Activated naive CD8-positive, alpha-beta T cell treated with anti-CD3 and anti-CD28 coated beads, Interleukin-2, amount 50 U/mL, for 24 hours (primary cell): Measurements from ENCODE around the gene BABAM1.

Experiments
- ATAC-seq: fragments of 150-1000 bp; cut with Tn5 transposase; one replicate; pipeline ENCODE4 v1.10.0; 2021
- DNase-seq: peaks from one replicate; pipeline ENCODE4 v3.0.0; 2021
- H3K27ac Mint-ChIP-seq: one replicate; pipeline ENCODE4 v1.8.0; 2021; ENCODE audit warnings: mild to moderate bottlenecking, mixed read lengths
- H3K27me3 Mint-ChIP-seq: one replicate; pipeline ENCODE4 v1.8.0; 2021; ENCODE audit warnings: mixed read lengths
- H3K36me3 Mint-ChIP-seq: one replicate; pipeline ENCODE4 v1.8.0; 2021; ENCODE audit warnings: low read depth, mixed read lengths
- H3K4me1 Mint-ChIP-seq: one replicate; pipeline ENCODE4 v1.8.0; 2021; ENCODE audit warnings: mixed read lengths
- H3K4me3 Mint-ChIP-seq: one replicate; pipeline ENCODE4 v1.8.0; 2021; ENCODE audit warnings: mild to moderate bottlenecking, moderate library complexity, mixed read lengths
- H3K9me3 Mint-ChIP-seq: one replicate; pipeline ENCODE4 v1.8.0; 2021; ENCODE audit warnings: mixed read lengths

Gene BABAM1

DNA sequence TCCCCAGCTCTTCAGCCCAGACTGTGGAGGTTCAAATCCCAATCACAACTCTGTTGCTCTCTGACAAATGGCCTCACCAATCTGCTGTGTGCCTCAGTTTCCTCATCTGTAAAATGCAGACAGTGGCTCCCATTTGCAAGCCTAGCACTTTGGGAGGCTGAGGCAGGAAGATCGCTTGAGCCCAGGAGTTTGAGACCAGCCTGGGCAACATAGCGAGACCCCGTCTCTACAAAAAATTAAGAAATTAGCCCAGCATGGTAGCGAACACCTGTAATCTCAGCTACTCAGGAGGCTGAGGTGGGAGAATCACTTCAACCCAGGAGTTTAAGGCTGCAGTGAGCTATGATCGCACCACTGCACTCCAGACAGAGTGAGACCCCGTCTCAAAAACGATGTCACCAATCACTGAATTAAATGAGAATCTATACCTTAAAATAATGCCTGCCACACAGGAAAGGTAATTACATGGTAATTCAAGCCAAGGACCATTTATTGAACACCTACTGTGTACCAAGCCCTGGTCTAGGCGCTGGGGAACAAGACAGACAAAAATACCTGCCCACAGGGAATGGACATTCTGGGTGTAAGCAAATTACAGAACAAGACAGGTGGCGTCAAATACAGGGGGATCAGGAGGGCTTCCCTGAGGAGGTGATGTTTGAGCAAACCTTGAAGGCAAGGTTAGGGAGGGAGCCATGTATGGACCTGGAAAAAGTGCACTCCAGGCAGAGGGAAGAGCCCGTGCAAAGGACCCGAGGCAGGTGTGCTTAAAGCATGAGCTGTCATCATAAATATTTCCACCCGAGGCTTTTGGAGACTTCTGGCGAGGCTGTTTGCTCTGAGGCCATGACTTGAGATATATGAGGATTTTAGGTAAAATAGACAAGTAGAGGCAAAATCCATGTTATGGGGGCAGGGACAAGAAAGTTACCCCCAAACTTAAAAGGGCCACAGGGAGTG lies 29.2 kb upstream of the BABAM1 start:
- ATAC-seq (no peak), DNase-seq (no peak)
- no peaks in the 10 kb centered on the region for H3K9me3 Mint-ChIP-seq
- no peak overlapping the region for H3K4me3 Mint-ChIP-seq
- no peaks in the 10 kb centered on the region for H3K27me3 Mint-ChIP-seq
- peaks cover 12% of the 10 kb centered on the region for H3K4me1 Mint-ChIP-seq
- no peaks in the 10 kb centered on the region for H3K36me3 Mint-ChIP-seq
- H3K27ac Mint-ChIP-seq = no peak overlapping the region

DNA sequence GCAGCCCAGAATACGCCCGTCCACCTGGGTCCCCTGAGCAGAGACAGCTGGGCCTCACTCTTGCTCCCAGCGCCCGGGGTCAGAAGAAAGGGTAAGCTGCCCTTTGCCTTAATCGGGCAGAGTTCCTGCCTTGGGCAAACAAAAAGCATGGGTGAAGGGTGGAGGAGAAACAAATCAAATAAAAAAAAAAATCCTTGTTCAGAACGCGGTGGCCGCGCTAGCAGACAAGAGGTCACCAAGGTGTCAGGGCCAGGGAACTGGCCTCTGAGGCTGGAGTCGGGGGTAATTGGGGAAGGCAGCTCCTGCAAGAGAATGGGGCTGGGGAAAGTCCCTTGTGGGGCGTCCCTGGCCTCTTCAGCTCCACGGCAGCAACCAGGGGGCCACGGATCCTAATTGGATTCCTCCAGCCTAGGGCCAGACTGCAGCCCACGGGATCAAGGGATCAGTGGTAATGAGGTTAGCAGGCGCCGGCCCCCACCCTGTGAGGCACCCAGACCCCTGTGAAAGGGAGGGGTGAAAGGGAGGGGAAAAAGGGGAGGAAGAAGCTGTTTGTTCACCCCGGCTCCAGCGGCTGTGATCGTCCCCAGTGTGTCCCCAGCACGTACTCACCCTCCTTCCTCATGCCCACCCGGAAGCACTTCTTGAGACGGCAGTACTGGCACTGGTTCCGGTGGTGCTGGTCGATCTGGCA lies 27.0 kb upstream of the BABAM1 start:
- Mint-ChIP-seq H3K4me3 (no peak overlapping the region), H3K27ac (no peak overlapping the region), H3K9me3 (no peaks in the 10 kb centered on the region)

DNA sequence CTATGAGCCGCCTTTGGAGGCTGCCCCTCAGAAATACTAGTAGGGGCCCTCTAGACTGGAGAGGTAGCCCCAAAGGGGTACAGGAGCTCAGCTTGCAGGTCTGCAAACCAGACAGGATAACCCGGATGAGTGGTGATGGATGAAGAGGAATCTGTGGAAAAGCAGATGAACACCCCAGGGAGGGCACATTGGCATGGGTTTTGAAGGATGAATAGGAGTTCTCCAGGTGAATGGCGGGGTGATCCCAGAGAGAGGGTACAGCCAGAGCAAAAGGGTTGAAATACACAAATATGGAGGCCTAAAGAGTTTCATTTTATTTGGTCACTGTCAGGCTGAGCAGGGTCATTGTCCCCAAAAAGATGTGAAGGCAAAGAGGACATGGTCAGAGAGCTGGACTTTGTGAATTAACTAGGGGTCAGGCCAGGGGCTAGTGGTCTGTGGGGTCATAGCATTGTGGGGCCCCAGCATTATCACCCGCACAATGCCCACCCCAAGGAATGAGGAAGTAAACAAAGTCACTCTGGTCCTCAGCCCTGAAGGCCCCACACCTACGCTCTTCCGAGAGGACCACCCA lies 26.3 kb upstream of the BABAM1 start:
- H3K27me3 Mint-ChIP-seq = no peaks in the 10 kb centered on the region
- H3K36me3 Mint-ChIP-seq = no peaks in the 10 kb centered on the region
- DNase-seq (no peak), ATAC-seq (no peak)
- no peaks in the 10 kb centered on the region for H3K9me3 Mint-ChIP-seq
- H3K27ac Mint-ChIP-seq = no peak overlapping the region
- peaks cover 3% of the 10 kb centered on the region for H3K4me1 Mint-ChIP-seq
- no peak overlapping the region for H3K4me3 Mint-ChIP-seq

More for the DNA sequence above, 27.0 kb upstream of the BABAM1 start:
- DNase-seq (no peak), ATAC-seq (no peak)
- H3K27me3 Mint-ChIP-seq = no peaks in the 10 kb centered on the region
- peaks cover 3% of the 10 kb centered on the region for H3K4me1 Mint-ChIP-seq
- H3K36me3 Mint-ChIP-seq = no peaks in the 10 kb centered on the region

DNA sequence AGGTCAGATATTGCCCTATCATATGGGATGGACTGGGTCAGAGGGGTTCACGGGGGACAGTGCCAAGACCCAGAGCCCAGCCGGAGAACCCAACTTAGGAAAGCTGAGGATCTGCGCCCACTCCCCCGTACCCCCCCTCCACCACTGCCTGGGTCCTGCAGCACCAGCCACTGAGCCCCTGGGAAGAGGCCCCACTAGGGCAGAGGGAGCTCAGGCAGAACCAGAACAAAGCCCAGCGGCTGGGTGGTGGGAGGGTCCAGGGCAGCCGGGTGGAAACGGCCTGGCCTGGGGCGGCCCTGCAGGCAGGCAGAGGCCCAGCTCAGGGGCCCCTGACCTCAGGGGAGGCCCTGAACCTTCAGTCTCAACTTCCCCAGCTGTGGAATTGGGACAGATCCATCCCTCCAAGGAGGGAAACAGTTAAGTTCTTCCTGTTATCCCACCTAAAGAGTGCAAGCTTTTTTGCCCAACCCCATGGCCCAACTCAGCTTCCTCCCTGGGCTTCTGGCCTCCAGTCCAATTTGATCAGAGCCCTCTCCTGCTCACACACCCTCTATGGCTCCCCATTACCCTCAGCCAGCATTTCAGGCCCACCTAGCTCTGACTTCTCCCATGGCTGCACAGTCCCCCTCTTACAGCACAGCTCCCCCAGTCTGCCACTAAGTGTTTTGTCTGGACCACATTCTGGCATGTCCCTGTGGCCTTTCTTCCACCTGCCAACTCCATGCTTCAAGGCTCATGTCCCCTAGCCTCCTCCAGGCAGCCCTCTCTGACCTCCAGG lies 24.6 kb upstream of the BABAM1 start:
- Mint-ChIP-seq H3K27ac (no peak overlapping the region), H3K27me3 (peaks cover 4% of the 10 kb centered on the region), H3K9me3 (no peaks in the 10 kb centered on the region), H3K36me3 (no peaks in the 10 kb centered on the region), H3K4me1 (peaks cover 12% of the 10 kb centered on the region), H3K4me3 (no peak overlapping the region)
- DNase-seq = no peak
- ATAC-seq = no peak

DNA sequence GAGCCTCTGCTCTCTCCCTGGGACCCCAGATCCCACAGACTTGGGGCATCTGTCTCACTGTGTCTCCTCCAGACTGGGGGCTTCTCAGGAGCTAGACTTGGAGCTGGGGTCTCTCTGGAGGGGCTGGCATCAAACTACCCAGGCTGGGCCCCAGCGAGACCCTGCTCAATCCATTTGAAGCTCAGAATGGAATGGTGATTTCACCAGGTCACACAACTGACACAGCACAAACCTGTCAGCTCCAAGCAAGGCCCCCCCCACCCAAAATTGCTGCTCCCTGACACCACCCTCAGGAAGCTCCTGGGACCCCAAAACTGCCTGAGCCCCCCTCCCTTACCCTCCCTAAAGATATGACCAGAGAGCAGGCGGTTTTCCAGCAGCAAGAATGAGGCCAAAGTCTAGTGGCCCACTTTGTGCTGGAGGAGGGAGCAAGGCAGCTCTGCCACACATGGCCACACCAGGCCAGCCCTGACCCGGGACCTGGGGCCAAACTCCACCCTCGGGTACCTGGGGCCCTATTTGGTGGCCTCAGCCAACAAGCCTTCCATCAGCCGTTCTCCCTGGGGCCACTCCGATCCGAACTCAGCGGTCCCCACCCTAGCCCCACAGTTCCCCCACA lies 23.9 kb upstream of the BABAM1 start:
- no peak overlapping the region for H3K27ac Mint-ChIP-seq
- H3K27me3 Mint-ChIP-seq = peaks cover 4% of the 10 kb centered on the region
- H3K9me3 Mint-ChIP-seq = no peaks in the 10 kb centered on the region
- no peak for ATAC-seq
- H3K4me3 Mint-ChIP-seq = no peak overlapping the region
- no peaks in the 10 kb centered on the region for H3K36me3 Mint-ChIP-seq
- no peak for DNase-seq
- peaks cover 12% of the 10 kb centered on the region for H3K4me1 Mint-ChIP-seq

DNA sequence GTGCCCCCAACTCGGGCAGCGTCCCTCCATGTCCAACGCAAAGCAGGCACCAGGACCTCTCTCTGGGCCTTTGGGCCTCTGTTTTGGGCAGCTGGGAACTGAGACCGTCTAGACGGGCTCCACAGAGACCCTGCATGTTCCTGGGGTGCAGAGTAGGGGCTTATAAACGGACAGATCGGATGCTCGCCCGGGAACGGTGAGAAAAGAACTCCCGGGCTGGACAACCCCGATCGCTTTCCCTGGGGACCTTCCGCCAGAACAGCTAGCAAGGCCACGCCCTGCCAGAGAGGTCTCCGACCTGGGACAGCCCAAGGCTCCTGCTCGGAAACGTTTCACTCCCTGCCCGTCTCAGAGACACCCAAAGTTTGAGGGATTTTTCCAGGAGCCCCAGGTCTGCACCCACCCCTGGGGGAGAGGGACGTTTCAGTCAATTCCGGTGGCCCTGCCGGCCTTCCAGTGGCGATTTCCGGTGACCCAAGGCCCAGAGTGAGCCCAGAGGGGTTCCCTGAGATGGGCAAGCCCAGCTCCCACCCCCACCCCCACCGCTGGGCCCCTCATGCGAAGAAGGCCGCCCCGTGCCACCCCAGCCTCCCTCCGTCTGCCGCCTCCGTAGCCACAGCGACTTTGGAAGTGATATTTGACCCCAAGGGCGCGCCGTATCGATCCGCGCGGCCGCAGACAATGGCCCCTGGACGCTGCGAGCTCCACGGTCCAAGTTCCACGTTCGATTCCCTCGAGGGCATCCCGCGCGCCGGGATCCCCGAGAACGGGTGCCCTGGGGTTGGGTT lies 23.2 kb upstream of the BABAM1 start:
- no peaks in the 10 kb centered on the region for H3K36me3 Mint-ChIP-seq
- H3K27ac Mint-ChIP-seq = no peak overlapping the region
- H3K4me1 Mint-ChIP-seq = peaks cover 12% of the 10 kb centered on the region
- no peaks in the 10 kb centered on the region for H3K9me3 Mint-ChIP-seq
- ATAC-seq = no peak
- peak overlapping the region; percentile 42 for H3K4me3 Mint-ChIP-seq
- peaks cover 4% of the 10 kb centered on the region for H3K27me3 Mint-ChIP-seq
- no peak for DNase-seq

DNA sequence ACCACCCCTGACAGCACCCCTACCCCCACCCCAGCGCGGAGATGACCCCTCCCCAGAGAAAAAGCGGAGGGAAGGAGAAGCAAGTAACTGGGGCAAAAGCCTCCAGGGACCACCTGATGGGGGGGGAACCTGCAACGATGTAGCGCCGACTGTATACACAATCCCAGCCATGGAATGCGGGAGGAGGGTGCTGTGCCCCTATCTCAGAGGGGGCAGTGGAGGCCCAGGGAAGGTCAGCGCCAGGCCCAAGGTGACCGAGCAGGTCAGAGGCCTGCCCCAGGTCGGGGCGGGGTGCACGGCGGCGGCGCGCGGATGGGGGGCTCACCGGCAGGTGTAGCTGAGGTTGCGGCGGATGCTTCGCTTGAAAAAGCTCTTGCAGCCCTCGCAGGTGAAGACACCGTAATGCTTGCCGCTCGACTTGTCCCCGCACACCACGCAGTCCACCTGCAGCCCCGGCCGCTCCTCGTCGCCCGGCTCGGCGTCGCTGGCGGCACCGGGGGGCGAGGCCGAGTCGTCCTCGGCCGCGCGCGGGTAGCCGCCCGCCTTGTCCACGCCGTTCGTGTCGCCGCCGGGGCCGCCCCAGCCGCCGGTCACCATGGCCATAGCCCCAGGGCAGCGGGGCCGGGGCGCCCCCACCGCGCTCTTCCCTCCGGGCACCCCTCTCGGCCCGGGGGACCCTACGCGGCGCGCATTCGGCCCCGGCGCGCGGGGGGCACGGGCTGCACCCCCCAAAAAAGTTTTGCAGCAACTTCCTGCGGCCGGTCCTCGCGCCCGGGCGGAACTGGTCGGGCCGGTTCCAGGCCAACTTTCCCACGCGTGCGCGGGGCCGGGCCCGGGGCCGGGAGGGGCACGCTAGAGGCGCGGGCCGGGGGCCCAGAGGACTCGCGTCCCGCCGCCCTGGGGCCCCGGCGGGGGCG lies 22.4 kb upstream of the BABAM1 start:
- no peaks in the 10 kb centered on the region for H3K9me3 Mint-ChIP-seq
- ATAC-seq = no peak
- no peaks in the 10 kb centered on the region for H3K36me3 Mint-ChIP-seq
- peaks cover 4% of the 10 kb centered on the region for H3K27me3 Mint-ChIP-seq
- H3K27ac Mint-ChIP-seq = no peak overlapping the region
- H3K4me3 Mint-ChIP-seq = peak overlapping the region; percentile 42
- H3K4me1 Mint-ChIP-seq = peaks cover 12% of the 10 kb centered on the region
- no peak for DNase-seq

DNA sequence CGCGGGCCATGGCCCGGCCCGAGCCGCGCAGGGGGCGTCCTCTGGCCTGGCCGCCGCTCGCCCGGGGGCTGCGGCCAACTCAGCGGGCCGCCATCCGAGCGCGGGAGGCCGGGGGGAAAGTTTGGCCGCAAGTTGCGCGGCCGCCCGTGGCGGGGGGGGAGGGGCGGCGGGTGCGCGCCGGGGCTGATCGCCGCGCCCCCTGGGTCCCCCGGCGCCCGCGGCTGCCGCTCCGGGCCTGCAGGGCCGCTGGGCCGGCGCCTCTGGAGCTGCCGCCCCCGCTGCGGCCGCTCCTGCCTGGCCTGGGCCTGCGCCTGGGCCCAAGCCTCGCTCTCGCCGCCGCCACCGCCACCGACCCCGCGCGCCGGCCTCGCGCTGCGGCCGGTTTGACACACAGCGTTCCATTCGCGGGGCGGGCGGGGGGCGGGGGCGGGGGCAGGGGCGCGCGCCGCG lies 21.7 kb upstream of the BABAM1 start, which contains the start of gene NR2F6:
TSS of gene NR2F6 (minus strand) at position 385 of the 450 bp plus-strand sequence. CDS start 699 bp downstream, outside the sequence.
- peak within 1 kb of the TSS; percentile 73 for H3K4me3 Mint-ChIP-seq
- no peak for DNase-seq
- ATAC-seq = no peak
- no peak within 1 kb of the TSS for H3K27ac Mint-ChIP-seq
- peaks cover 12% of the 10 kb centered on the region for H3K4me1 Mint-ChIP-seq
- H3K27me3 Mint-ChIP-seq = peaks cover 4% of the 10 kb centered on the region
- no peaks in the 10 kb centered on the region for H3K36me3 Mint-ChIP-seq
- H3K9me3 Mint-ChIP-seq = no peaks in the 10 kb centered on the region

DNA sequence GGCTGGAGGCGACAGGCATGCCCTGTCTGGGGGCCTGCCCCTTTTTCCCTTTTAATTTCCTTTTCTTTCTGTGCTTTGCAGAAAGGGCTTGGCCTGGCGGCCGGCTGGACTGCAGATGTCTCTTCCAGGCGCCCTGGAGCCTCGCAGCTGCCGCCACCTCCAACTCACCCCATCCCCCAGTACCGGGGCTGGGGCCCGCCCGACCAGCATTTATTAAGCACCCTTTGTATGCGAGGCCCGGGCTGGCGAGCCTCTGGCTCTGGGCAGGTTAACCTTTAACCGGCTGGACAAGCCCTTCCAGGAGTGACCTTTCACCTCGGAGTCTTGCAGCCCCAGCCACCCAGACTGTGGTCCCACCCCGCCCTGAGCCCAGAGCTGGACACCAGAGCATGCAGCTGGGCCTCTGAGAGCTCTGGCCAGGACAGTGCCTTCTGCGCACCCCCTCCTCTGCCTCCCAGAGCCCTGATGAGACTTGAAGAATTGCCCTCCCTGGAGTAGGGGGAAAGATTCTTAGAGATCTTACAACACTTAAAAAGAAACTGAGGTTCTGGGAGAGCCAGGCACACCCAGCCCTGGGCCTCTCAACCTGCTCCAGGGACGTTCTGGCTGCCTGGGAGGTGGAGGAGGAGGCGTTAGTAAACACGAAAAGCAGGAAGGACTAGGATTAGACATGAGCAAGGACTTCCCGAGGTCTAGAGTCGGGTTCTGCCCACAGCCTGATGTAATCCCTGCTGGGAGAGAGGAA lies 20.4 kb upstream of the BABAM1 start:
- ATAC-seq = no peak
- Mint-ChIP-seq H3K4me3 (peak overlapping the region; percentile 73), H3K27me3 (peaks cover 4% of the 10 kb centered on the region), H3K36me3 (no peaks in the 10 kb centered on the region), H3K4me1 (peaks cover 12% of the 10 kb centered on the region), H3K9me3 (no peaks in the 10 kb centered on the region), H3K27ac (no peak overlapping the region)
- no peak for DNase-seq

DNA sequence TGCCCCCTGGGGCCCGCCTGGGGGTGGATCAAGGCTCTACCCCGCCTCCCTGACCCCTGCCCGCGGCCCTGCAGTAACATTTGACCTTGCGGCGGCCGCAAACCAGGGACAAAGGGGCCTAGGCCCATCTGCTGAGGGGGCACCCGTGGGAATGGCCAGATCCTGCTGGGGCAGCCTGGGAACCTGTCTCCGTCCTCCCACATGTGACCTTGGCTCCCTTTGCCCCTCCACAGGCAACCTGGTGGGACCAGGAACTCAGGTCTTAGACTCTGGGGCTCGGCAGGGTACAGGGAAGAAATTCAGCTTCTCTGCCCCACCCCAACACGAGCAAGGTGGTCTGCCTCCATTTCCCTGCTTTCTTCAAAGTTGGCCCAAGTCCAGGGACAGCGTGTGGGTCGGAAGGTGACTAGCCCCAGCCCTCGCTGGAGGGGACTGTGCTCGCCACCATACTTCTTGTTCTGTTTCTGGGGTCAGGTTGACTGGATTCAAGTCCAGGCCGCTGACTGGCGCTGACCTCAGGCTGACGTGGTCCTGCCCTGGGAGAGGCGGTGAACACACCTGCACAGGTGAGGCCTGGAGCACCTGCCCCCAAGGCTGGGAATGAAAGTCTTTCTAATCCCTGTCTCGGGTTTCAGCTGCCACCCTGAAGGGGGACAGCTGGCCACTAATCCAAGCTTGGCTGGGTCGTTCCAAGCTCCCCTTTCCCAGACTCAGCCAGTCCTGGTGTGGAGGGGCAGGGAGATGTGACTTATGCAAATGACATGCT lies 19.0 kb upstream of the BABAM1 start:
- H3K27me3 Mint-ChIP-seq = peaks cover 4% of the 10 kb centered on the region
- no peak overlapping the region for H3K27ac Mint-ChIP-seq
- no peaks in the 10 kb centered on the region for H3K9me3 Mint-ChIP-seq
- DNase-seq = no peak
- no peak overlapping the region for H3K4me3 Mint-ChIP-seq
- H3K4me1 Mint-ChIP-seq = peaks cover 12% of the 10 kb centered on the region
- no peak for ATAC-seq
- no peaks in the 10 kb centered on the region for H3K36me3 Mint-ChIP-seq

DNA sequence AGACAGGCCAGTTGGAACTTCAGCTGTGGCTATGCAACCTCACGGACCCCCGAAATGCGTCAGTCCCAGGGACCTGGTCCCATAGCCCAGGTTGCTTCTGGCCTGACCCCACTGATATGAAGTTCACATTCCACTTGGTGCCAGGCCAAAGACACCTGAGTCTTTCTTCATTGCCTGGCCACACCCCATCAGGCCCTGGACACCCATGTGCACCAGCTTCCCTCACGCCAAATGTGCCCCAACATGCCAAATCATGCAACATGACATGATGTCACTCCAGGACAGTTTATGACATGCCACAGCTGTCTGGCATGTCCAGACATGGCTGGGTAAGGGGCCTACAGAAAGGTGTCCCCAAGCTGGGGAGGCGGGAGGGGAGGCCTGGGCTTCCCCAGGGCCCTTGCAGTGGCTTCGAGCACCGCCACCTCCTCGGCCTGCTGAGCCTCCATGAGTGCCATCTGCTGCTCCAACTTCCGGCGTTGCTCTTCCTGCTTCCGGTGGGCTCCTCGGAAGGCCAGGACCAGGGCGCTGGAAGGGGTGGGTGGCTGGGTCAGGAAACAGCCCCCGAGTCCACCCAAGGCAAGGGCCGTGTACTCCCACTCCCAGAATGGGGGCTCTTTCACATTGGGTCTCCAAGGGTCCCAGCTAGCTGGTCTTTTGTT lies 17.2 kb upstream of the BABAM1 start:
- ATAC-seq (no peak), DNase-seq (no peak)
- Mint-ChIP-seq H3K9me3 (no peaks in the 10 kb centered on the region), H3K36me3 (no peaks in the 10 kb centered on the region), H3K4me1 (peaks cover 8% of the 10 kb centered on the region), H3K4me3 (no peak overlapping the region), H3K27ac (no peak overlapping the region), H3K27me3 (peaks cover 4% of the 10 kb centered on the region)
